HG03469 (cell line): ENCODE data around the gene SLC22A4.

ENCODE experiments used
- ATAC-seq: cut with Tn5 transposase; IDR thresholded peaks from one replicate; pipeline ENCODE4 v1.9.1; 2021; ENCODE audit warnings: mild to moderate bottlenecking, moderate library complexity, moderate number of reproducible peaks; ENCODE audit not compliant: unreplicated experiment

SLC22A4 gene

DNA sequence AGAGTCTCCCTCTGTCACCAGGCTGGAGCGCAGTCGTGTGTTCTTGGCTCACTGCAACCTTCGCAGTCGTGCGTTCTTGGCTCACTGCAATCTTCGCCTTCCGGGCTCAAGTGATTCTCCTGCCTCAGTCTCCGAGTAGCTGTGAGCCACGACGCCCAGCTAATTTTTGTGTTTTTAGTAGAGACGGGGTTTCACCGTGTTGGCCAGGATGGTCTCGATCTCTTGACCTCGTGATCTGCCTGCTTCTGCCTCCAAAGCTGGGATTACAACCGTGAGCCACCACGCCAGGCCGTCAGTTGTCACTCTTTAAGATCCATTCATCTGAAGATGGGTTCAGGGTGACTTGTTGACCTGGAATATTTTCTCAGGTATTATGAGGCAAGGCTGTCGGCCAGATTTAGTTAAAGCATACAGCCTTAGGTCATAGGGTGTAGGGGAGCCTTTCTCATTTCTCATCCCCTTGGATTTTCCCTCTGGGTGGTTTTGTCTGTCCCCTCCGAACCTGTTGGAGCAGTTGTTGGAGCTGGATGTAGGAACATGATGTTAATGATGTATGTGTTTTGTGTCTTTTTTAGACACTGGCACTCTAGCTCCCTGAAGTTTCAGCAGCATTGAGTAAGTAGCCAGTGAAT lies 76.9 kb downstream of the SLC22A4 start:
- ATAC-seq = no peak

GRCh38 chr5:132371603-132371994 lies 77.4 kb downstream of the SLC22A4 start:
- no peak for ATAC-seq

- ATAC-seq = no peak
Observed at GRCh38 chr5:132372127-132372526, 77.9 kb downstream of the SLC22A4 start.

DNA sequence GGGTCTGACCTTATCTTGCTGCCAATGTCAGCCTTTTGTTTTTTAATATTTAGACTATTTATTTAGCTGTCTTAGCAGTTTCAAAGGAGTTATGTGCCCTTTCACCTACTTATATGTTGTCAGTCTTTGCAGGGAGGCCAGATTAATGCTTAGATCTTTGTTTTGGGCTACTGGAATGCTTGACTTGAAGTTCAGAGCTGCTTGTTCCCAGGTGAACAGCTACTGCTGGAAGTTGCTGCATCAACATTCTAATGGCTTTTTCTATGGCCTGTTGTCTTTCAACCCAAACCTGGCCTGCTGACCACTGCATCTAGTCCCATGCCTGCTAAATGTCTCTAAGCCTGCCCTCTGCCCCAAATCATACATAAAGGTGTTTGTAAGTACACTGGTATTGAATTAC lies 78.3 kb downstream of the SLC22A4 start:
- no peak for ATAC-seq

DNA sequence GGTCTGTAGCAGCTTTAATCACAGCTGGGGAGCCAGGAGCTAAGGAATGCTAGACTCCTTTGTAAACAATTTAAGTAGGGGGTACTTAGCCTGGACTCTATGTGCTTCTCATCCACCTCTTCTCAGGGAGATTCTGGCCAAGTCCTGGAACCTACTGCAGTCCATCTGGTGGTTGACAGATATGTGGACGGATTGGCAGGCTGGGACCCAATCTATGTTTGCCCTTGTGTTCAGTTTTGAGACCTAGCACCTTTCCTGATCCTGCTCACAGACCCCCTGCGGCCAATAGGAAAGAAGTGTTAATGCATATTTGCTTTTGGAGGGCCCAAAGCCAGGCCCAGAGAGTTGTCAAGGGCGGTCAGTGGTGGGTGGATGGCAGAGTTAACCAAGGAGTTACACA lies 81.8 kb downstream of the SLC22A4 start:
- no peak for ATAC-seq

DNA sequence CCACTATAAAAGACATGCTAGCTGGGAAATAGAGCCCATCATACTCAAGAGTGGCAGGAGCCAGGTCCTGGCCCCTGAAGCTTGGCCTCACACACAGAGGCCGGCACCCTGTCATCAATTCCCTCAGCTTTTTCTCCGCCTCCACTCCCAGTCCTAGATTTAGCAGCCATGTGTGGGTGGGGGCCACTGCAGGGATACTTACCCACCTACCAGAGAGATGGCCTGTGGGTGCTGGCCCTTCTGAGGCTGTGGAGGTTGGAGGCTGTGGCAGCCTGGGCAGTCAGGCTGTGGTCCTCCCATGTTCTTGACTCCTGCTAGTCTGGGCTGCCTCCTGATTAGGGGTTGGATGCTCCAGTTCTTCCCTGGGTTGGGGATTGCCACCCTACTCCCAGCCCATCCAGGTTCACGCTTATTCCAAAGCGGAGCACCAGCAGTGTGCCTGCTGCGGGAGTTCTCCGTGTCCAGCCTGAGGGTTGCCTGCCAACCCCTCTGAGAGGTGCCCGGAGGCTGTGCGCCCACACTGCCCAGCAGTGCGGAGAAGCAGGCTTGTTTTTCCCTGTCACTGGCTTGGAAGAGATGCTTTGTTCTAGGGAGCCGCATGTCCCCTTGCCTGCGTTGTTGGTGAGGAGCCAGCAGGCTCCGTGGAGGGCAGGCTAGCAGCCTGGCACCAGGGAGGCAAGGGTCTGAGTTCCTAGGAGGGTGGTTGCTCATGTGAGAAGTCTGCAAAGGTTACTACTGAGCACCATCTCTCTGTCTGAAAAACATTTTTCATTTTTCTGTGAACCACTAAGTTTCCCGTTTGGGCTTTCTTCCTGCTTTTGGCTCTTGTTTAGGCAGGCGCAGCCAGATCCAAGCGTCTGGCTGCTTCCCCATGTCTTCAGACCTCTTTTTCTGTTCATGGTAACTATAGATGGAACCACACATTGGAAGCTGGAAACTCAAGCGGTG lies 82.8 kb downstream of the SLC22A4 start:
- ATAC-seq = no peak

- no peak for ATAC-seq
Observed at GRCh38 chr5:132377738-132378137, 83.5 kb downstream of the SLC22A4 start.

GRCh38 chr5:132378580-132378979 lies 84.4 kb downstream of the SLC22A4 start:
- ATAC-seq = no peak

- no peak for ATAC-seq
Observed at GRCh38 chr5:132380047-132380446, 85.9 kb downstream of the SLC22A4 start.

GRCh38 chr5:132380741-132381140 lies 86.5 kb downstream of the SLC22A4 start:
- ATAC-seq = no peak

DNA sequence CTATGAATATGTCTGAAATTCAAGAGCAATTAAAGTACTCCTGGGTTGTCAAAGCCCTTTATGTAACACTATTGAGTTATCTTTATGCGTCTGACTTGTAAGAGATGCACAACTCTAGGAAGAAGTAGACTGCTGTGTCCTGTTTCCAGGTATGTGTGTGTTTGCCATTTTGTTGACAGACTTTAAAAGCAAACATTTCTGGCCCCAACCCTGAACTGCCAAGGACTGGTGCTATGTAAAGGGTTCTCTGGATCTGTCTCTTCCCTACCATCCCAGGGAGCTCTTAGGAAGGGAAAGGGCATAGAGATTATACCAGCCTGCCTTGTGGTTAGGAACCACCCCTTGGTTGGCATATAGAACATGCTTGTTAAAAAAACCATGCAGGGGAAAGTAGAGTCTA lies 87.4 kb downstream of the SLC22A4 start:
- no peak for ATAC-seq

DNA sequence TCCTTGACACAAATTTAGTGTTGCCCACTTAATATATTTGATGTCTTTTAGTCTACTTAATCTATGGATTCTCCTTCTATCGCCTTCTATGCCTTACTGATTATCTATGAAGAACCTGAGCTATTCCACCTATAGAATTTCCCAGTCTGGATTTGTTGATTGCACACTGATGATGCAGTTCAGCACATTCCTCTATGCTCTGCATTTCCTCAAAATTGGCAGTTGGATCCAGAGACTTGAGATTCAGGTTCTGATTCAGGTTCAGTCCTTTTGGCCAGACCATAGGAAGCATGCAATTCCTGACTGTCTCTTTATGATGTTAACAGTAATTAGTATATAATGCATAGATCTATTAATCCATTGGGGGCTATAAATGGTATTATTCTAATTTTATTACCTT lies 89.1 kb downstream of the SLC22A4 start:
- no peak for ATAC-seq

- ATAC-seq = no peak
Observed at GRCh38 chr5:132383984-132384383, 89.8 kb downstream of the SLC22A4 start.

DNA sequence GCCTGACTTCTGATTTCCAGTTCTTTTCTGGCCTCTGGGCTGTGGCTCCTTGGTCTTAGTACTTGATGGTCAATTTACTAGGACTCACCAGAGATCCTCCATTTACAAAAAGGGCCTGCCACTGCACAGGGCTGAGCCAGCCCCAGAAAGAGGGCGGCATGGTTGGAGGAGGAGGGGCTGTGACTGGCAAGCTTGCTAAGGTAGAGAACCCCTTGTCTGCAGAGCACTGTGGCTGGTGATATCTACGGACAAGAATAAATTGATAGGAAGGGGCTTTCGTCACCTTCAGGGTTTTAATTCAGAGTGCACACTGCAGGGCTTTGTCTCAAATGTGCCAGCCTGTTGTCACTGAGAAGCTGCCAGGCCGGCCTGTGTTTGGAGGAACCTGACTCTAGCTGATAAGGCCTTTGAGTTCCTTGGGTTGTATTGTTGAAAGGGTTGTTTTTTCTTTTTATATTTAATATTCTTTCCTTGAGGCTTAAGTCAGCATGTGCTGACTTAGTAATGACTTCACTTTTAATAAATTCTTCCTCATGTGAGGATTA lies 90.4 kb downstream of the SLC22A4 start:
- no peak for ATAC-seq

DNA sequence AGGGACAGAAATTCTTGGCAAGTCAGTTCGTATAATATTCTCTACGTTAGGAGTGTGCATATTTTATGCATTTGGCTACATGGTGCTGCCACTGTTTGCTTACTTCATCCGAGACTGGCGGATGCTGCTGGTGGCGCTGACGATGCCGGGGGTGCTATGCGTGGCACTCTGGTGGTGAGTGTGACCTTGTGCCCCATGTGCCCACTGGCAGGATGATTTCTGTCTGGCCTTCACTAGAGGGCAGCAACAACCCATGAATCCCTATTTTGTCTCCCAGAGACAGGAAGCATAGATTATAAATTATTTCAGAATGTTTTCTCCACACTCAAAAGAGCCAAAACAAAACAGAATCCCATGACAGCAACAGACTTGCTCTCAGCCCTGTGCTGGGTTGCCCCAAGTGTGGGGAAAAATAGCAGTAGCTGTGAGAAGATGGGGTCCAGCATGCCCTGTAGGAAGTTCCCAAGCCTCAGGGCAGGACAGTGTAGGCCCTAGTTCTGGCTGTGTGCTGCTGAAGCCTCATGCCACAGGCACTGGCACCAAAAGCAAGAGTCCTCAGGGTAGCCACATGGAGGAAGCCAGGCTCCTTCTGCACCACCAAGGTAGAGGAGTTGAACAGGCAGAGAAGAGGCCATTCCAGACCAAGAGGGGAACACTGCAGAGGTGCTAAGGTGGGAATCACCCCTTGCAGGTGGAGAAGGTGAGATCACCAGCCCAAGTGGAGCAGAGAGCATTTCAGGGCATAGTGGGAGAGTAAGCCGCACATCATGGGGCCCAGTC lies 91.3 kb downstream of the SLC22A4 start:
- no peak for ATAC-seq

GRCh38 chr5:132386644-132387286 lies 92.6 kb downstream of the SLC22A4 start:
- ATAC-seq = no peak

- ATAC-seq = no peak
Observed at GRCh38 chr5:132387640-132388117, 93.5 kb downstream of the SLC22A4 start.

GRCh38 chr5:132388244-132389050 lies 94.3 kb downstream of the SLC22A4 start:
- ATAC-seq = no peak

DNA sequence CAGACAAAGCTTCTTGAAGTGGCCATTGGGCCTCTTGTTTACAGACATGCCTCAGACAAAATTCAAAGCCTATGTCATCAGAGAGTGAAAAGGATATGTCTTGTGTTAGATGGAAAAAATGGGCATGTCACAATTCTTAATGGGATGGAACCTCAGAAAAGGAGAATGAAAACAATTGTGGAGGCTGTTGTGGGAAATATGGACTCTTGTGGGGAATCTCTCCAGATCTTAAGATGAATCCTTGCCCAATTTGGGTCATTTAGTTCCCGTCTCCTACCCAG lies 94.8 kb downstream of the SLC22A4 start:
- no peak for ATAC-seq
